Measurements from ENCODE around the gene GRM8.

Gene GRM8

GRCh38 chr7:126803990-126804389, 448.8 kb downstream of the GRM8 start:
- no peak for DNase-seq

- DNase-seq = peak; percentile 67
Measured at GRCh38 chr7:126803060-126803665, 449.6 kb downstream of the GRM8 start.

DNA sequence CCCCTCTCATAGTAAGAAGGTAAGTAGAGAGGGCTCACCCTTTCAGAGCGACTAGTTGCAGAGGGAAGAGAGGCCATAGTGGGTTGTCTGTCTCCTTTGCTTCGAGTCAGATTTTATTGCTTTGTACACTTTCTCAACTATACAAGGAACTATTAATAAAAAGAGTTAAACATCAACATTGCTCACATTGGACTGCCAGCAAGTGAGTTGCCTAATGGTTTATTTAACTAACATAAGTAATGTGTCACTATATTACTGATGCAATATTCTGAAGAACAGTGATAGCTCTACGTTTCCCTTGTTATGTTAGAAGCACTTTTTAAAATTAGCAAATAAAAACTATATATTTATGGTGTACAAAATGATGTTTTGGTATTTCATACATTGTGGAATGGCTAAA, 451.0 kb downstream of the GRM8 start:
- no peak for DNase-seq

DNA sequence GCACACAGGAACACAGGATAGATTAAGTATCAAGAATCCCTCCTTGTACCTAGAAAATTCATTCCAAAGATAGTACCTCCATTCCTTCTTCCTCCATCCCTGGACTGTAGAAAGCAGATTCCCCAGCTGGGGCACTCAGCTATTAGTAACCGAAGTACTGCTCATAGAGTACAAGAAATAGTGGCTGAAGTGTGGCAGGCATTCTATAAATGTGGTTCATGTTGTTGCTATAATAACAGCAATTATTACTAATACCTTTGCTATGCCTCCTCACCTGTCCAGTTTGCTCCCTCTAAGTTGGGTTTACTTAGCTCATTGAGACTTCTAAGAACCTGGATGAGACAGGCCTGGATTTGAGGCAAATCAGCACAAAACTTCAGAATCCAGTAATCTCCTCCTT, 453.2 kb downstream of the GRM8 start:
- DNase-seq = no peak

DNA sequence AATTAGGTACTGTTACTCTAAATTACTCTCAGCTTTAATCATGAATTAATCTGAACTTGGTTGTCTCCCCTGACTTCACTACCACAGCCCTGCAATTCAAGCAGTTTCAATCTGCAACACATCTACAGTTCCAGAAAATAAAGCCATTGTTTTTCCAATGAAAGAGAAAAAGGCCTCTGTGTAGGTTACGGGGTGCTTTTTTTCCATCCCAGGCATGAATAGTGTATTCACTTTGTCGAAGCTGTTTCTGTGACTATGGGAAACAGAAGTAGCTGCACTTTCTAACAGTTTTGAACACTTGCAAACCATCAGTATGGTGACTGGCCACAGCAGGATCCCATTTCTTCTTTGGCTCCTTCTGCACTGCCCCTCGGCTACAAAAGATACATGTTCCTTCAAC, 460.2 kb downstream of the GRM8 start:
- no peak for DNase-seq

DNA sequence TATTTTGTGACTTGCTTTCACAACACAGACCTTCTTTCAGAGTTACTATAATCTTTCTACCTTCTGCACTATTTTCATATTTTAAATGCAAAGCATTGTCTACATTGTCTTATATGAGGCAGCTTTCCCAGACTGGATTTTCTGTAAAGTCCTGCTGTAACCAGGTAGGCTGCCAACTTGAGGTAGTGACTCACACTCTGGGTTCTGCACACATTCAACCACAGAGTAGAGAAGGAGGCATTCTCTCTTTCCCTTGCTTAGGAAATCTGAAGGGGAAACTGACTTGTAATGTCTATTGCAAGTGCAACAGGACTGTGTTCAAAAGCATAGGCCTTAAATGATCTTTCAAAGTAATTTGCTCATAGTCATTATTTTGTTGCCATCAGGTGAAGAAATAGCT, 461.4 kb downstream of the GRM8 start:
- no peak for DNase-seq

- no peak for DNase-seq
Measured at GRCh38 chr7:126790763-126791162, 462.0 kb downstream of the GRM8 start.

DNA sequence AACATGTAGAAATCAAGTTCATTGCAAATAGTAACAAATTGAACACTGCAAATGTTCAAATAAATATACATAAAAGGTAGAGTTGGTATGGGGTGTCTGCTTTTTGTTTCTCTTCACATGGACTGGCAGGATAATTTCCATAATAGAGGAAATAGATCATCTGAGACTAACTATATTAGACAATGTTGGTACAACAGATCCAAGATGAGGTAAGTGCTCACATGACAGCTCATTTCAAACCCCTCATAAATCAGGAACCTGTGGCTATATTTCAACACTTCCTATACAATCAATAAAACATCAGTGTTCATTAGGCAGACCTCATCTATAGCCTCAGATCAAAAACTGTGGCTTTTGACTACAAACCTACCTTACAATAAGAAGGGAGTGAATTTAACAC, 469.1 kb downstream of the GRM8 start:
- no peak for DNase-seq

GRCh38 chr7:126780993-126781392, 471.7 kb downstream of the GRM8 start:
- DNase-seq = no peak

DNA sequence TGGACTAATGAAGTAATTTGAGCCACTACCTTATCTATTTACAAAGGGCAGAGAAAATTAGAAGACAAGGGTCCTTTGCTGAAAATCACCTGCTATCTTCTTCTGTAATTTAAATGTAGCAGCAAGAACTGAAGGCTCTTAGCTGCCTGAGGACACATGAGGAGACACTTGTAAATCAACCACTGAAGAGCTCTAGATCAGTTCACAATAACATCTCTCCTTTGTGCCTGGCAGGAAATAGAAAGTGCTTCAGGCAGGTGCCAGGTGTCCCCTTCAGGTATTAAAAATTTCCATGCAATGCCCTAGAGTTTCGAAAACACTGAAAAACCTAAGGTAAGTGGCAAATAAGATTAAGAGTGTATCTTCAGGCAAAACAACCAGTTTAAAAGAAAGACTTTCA, 474.6 kb downstream of the GRM8 start:
- DNase-seq = peak; percentile 87

GRCh38 chr7:126776498-126776897, 476.2 kb downstream of the GRM8 start:
- no peak for DNase-seq

GRCh38 chr7:126774077-126774476, 478.7 kb downstream of the GRM8 start:
- DNase-seq = no peak

DNA sequence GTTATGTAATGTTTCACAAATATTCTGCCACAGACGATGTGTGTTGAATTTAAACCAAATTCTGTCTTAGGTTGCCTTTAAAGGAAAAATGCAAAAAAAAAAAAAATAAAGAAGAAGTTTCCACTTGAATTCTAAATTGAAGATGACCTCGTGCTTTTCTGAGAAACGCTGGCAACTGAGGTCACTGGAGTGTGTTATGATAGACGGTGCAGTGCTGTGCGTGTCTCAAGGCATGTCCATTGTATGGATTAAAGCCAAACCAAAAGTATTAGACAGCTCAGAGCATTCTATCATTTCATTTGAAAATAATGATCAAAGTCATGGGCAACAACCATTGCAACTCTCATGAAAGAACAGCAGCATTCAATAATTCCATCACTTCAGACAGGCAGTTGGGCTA, 483.9 kb downstream of the GRM8 start:
- no peak for DNase-seq

GRCh38 chr7:126760914-126761577, 491.7 kb downstream of the GRM8 start:
- DNase-seq = no peak

DNA sequence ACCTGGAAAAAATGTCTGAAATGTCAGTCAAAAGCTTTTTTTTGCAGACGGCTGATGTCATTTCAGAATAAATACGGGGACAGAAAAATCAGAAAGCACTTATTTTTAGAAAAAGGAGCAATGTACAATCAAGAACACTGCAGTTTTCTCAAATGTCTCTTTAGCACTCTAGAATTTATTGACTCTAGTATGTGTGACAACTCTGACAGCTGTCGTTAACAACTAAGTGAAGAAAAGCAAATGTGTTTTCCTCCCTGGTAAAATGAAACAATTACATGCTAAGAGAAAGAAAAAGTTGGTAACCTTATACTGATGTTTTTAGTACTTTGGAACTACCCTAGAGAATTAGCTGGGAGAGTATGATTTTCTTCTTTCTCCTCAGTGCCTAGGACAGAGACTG, 497.4 kb downstream of the GRM8 start:
- DNase-seq = no peak

DNA sequence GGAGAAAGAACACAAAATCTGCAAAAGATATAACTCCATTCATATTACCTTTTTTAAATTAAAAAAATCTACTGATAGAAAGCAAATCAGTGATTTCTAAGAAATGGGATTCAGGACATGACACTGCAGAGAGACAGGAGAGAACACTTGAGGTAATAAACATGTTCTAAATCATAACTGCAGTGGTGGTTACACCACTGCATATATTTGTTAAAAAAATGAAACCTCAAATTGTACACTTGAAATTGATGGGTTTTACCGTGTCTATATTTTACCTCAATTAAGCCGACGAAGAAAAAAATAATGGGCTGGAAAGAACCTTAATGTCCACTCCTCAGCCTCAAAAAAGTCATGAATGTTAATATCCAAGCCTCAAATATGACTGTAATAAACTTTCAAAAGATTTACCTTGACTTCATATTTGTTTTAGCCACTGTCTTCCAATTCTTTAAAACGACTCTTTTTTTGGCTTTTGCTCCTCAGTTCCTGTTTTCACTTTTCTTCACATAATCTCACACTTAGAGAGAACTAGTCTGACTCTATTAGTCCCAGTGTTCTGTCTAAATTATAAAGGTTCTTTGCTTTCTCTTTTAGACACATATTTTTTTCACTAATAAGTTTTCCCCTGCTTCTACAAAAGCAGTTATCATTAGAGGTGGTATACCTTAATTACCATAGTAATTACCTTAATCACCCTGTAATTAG, 502.4 kb downstream of the GRM8 start:
- DNase-seq = no peak

- DNase-seq = no peak
Measured at GRCh38 chr7:126728967-126729366, 523.8 kb downstream of the GRM8 start.

DNA sequence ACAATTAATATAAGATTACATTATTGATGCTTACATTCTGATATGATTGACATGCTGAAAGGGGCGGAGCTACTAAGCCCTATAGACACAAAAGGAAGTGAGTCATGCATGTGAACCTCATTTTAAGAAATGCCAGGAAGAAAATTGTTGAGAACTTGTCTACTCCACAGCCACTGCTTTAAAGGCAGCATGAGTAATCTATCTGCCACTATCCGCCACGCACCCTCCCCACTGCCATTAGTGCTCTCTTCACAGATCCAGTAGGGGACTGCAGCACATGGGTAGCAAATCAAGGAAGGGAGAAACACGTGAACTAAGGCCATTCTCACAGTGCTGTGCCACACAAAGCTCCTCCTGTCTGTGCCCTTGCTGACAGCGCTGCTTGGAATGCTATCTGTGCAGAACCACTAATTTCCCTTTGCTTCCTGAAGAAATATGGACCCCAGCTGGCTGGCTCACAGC, 524.8 kb downstream of the GRM8 start:
- DNase-seq = no peak

GRCh38 chr7:126723966-126724544, 528.7 kb downstream of the GRM8 start:
- no peak for DNase-seq

GRCh38 chr7:126720232-126720631, 532.5 kb downstream of the GRM8 start:
- DNase-seq = no peak

GRCh38 chr7:126718419-126718818, 534.3 kb downstream of the GRM8 start:
- no peak for DNase-seq

- no peak for DNase-seq
Measured at GRCh38 chr7:126716321-126716720, 536.4 kb downstream of the GRM8 start.

GRCh38 chr7:126715076-126715475, 537.7 kb downstream of the GRM8 start:
- DNase-seq = peak; percentile 79

All from NCI-H1105 (cell line).